ENCODE results near the gene PHLDB3.
"Not testable (repeated sequence)": the region's sequence is repeated elsewhere in the genome, so short reads cannot be mapped to it uniquely, and the experiment has no call there.

GRCh38 chr19:43512399-43512798, 7.9 kb upstream of the PHLDB3 start:
- TF ChIP-seq CTCF (IDR thresholded peaks at IDR 0.05); EP300 (IDR thresholded peaks at IDR 0.05); POLR2AphosphoS5 (IDR thresholded peaks at IDR 0.05); POLR2A (IDR thresholded peaks at IDR 0.05; ENCODE audit: low read depth): not testable (repeated sequence)
